ENCODE data around the gene TRIM28.

DNA sequence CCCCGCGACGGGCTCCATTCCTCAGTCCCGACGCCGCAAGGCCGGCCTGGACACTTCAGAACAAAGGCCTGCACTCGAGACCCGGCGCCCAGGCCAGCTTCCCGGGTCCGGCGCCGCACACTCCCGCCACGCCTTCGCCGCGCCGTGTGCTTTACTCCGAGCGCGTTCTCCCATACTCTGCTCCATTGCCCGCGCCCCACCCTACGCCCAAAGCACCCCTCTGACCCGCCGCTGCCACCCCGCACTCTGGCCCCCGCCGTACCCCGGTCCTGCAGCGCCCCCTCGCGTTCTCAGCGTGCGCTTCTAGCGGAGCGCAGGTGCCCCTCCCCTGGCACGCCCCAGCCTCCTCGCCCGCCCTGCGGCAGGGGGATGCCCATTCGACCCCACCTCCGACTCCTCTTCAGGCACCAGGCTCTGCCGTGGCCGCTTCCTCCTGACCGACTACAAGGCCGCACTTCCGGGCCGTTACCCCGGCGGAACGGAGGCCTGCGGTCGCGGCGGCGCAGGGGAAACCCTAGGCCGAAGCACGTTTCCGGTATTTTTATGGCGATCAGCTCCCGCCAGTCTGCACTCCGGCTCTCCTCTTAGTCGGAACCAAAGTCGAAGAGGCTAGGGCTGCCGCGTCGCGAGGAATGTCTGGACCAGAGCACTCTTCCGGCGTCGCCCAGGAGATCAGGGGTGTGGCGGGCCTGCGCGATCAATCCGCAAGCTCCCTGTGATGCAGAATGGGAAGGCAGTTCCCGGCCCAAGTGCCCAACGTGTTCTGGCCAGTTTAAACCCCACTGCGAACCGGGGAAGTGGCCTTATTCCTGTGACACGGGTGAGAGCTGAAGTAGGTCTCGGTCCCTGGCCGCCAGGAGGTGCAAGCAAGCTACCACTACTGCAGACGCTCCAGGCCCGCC is 24.3 kb upstream of the TRIM28 start, which contains the start of gene ZBTB45:
- TF ChIP-seq, protein P1, sequence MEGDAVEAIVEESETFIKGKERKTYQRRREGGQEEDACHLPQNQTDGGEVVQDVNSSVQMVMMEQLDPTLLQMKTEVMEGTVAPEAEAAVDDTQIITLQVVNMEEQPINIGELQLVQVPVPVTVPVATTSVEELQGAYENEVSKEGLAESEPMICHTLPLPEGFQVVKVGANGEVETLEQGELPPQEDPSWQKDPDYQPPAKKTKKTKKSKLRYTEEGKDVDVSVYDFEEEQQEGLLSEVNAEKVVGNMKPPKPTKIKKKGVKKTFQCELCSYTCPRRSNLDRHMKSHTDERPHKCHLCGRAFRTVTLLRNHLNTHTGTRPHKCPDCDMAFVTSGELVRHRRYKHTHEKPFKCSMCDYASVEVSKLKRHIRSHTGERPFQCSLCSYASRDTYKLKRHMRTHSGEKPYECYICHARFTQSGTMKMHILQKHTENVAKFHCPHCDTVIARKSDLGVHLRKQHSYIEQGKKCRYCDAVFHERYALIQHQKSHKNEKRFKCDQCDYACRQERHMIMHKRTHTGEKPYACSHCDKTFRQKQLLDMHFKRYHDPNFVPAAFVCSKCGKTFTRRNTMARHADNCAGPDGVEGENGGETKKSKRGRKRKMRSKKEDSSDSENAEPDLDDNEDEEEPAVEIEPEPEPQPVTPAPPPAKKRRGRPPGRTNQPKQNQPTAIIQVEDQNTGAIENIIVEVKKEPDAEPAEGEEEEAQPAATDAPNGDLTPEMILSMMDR (conservative IDR thresholded peaks at IDR 0.05 in 1 of 2, IDR thresholded peaks at IDR 0.05 in 1 of 2; ENCODE audit: low read depth in 1 of 2, low read length in 2 of 2): peak; percentile 57 to 62
- TF ChIP-seq EZH2 (IDR thresholded peaks at IDR 0.05; ENCODE audit: low read length, missing control alignments): no peak
